DOHH2 (cell line): ENCODE results near the gene MAN1B1.

Experiments used
- H3F3A ChIP-seq: fragments of 200-600 bp; sonication (generic), shearing (Covaris generic); 2 replicates; pipeline ENCODE4 v1.6.0; 2016; ENCODE audit warnings: antibody characterized with exemption, mild to moderate bottlenecking; ENCODE audit not compliant: control insufficient read depth, insufficient read depth
- H3K27ac ChIP-seq: fragments of 200-600 bp; sonication (generic); 2 replicates; pipeline ENCODE4 v1.5.1; 2014; ENCODE audit warnings: low read depth, mild to moderate bottlenecking, low read length, moderate library complexity
- H3K27me3 ChIP-seq: fragments of 200-600 bp; sonication (generic); 2 replicates; pipeline ENCODE4 v1.6.1; 2014; ENCODE audit warnings: mild to moderate bottlenecking, low read length, mixed read lengths; ENCODE audit not compliant: control insufficient read depth
- H3K36me3 ChIP-seq: fragments of 200-600 bp; sonication (generic); 2 replicates; pipeline ENCODE4 v1.6.1; 2014; ENCODE audit warnings: mild to moderate bottlenecking, low read length, moderate library complexity, mixed read lengths; ENCODE audit not compliant: control insufficient read depth
- H3K4me1 ChIP-seq: fragments of 200-600 bp; sonication (generic); 2 replicates; pipeline ENCODE4 v1.6.1; 2014; ENCODE audit warnings: mild to moderate bottlenecking, low read length, mixed read lengths; ENCODE audit not compliant: control insufficient read depth
- H3K4me2 ChIP-seq: fragments of 200-600 bp; sonication (generic); 2 replicates; pipeline ENCODE4 v1.6.0; 2014; ENCODE audit warnings: mild to moderate bottlenecking, low read length, moderate library complexity
- H3K4me3 ChIP-seq: fragments of 200-600 bp; sonication (generic); 2 replicates; pipeline ENCODE4 v1.5.1; 2014; ENCODE audit warnings: mild to moderate bottlenecking, low read length, mixed read lengths
- H3K79me2 ChIP-seq: fragments of 200-600 bp; sonication (generic); 2 replicates; pipeline ENCODE4 v1.6.1; 2014; ENCODE audit warnings: mild to moderate bottlenecking, low read length, mixed read lengths; ENCODE audit not compliant: control insufficient read depth
- H3K9me2 ChIP-seq: fragments of 200-600 bp; sonication (generic); replicated peaks from 2 replicates; pipeline ENCODE4 v1.6.1; 2014; ENCODE audit warnings: mild to moderate bottlenecking, low read length, mixed read lengths; ENCODE audit not compliant: control insufficient read depth
- H3K9me3 ChIP-seq: fragments of 200-600 bp; sonication (generic); 2 replicates; pipeline ENCODE4 v1.6.1; 2014; ENCODE audit warnings: antibody characterized with exemption, low read length, mixed read lengths; ENCODE audit not compliant: control insufficient read depth, insufficient read depth
- H4K20me1 ChIP-seq: fragments of 200-600 bp; sonication (generic); 2 replicates; pipeline ENCODE4 v1.6.0; 2014; ENCODE audit warnings: low read depth, mild to moderate bottlenecking, antibody characterized with exemption, low read length, moderate library complexity; ENCODE audit not compliant: control insufficient read depth, insufficient read depth
- EZH2phosphoT487 ChIP-seq: fragments of 200-600 bp; sonication (generic); IDR thresholded peaks from 2 replicates; pipeline ENCODE4 v1.6.1; 2017; ENCODE audit warnings: borderline replicate concordance, mild to moderate bottlenecking, antibody characterized with exemption, low read length, moderate library complexity, mixed read lengths
- TF ChIP-seq, protein P1 (sequence below): fragments of 200-600 bp; sonication (generic); IDR thresholded peaks from one replicate; pipeline ENCODE4 v1.5.1; 2014; ENCODE audit warnings: antibody characterized with exemption, mild to moderate bottlenecking, low read depth, low read length; ENCODE audit not compliant: poor library complexity, severe bottlenecking

MAN1B1 gene

DNA sequence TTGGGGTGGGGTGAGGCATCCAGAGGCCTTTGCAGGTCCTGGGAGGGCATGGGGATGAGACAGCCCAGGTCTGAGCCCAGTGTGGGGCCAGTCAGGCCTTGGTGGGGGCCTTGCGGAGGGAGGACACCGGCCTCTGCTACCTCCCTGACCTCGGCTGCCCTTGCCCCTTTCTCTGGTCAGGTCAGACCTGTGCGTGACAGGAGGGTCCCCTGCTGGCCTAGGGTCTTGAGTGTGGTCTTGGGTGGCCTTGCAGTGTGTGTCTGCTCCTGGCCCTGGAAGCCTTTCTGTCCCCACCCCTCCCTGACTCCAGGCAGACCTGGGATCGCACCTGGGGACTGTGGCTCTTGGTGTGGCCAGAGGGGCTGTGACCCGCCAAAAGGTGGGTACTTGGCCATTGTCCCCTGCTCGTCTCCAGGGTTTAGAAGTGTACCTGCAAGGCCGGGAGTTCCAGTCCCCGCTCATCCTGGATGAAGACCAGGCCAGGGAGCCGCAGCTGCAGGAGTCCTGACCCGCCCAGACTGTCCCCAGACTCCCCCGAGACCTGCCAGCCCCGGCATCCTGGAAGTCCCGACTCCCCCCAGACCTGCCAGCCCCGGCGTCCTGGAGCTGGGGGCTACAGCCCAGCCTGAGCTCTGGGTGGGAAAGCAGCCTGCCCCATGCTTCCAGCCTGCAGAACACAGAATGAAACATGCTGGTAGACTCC lies 4.4 kb upstream of the MAN1B1 start:
- Histone ChIP-seq H3K4me3 (no peak overlapping the region), H4K20me1 (0 out of 2 replicates have a peak, but pooled peaks cover 10% of the 10 kb centered on the region), H3K4me2 (no peak overlapping the region), H3K79me2 (peaks cover 18% of the 10 kb centered on the region), H3K27ac (no peak overlapping the region), H3K36me3 (peaks cover 42% of the 10 kb centered on the region), H3K27me3 (no peaks in the 10 kb centered on the region), H3K4me1 (peaks cover 20% of the 10 kb centered on the region), H3K9me3 (no peaks in the 10 kb centered on the region), H3K9me2 (no peaks in the 10 kb centered on the region), H3F3A (no peaks in the 10 kb centered on the region)
- TF ChIP-seq EZH2phosphoT487: no peak
- TF ChIP-seq, protein P1, sequence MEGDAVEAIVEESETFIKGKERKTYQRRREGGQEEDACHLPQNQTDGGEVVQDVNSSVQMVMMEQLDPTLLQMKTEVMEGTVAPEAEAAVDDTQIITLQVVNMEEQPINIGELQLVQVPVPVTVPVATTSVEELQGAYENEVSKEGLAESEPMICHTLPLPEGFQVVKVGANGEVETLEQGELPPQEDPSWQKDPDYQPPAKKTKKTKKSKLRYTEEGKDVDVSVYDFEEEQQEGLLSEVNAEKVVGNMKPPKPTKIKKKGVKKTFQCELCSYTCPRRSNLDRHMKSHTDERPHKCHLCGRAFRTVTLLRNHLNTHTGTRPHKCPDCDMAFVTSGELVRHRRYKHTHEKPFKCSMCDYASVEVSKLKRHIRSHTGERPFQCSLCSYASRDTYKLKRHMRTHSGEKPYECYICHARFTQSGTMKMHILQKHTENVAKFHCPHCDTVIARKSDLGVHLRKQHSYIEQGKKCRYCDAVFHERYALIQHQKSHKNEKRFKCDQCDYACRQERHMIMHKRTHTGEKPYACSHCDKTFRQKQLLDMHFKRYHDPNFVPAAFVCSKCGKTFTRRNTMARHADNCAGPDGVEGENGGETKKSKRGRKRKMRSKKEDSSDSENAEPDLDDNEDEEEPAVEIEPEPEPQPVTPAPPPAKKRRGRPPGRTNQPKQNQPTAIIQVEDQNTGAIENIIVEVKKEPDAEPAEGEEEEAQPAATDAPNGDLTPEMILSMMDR: no peak

DNA sequence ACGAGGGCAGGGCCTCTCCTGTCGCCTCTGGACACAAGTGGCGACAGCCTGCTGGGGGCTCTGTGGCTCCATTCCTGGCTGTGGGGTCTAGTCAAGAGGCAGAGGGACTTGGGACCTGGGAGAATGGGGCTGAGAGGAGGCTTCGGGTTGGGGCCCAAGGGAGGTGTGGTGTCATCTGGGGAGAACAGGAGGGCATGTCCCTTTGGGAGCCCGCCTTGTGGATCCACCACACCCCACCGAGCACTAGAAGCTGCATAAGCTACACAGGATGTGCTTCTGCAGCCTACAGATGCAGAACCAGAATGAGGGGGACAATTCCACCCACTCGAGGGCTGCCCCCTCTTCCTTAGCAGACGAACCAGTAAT lies 3.9 kb upstream of the MAN1B1 start:
- peaks cover 24% of the 10 kb centered on the region for H3K4me1 ChIP-seq
- TF ChIP-seq, protein P1: no peak
- no peak for TF ChIP-seq EZH2phosphoT487
- H3K9me2 ChIP-seq: no peaks in the 10 kb centered on the region
- H3K4me2 ChIP-seq: no peak overlapping the region
- no peaks in the 10 kb centered on the region for H3K27me3 ChIP-seq
- no peaks in the 10 kb centered on the region for H3K9me3 ChIP-seq
- no peak overlapping the region for H3K27ac ChIP-seq
- H3K79me2 ChIP-seq: peaks cover 22% of the 10 kb centered on the region
- peaks cover 42% of the 10 kb centered on the region for H3K36me3 ChIP-seq
- peaks cover 3% of the 10 kb centered on the region; the same call in 1 of the 2 replicates for H3F3A ChIP-seq
- H4K20me1 ChIP-seq: 0 out of 2 replicates have a peak, but pooled peaks cover 10% of the 10 kb centered on the region
- no peak overlapping the region for H3K4me3 ChIP-seq

DNA sequence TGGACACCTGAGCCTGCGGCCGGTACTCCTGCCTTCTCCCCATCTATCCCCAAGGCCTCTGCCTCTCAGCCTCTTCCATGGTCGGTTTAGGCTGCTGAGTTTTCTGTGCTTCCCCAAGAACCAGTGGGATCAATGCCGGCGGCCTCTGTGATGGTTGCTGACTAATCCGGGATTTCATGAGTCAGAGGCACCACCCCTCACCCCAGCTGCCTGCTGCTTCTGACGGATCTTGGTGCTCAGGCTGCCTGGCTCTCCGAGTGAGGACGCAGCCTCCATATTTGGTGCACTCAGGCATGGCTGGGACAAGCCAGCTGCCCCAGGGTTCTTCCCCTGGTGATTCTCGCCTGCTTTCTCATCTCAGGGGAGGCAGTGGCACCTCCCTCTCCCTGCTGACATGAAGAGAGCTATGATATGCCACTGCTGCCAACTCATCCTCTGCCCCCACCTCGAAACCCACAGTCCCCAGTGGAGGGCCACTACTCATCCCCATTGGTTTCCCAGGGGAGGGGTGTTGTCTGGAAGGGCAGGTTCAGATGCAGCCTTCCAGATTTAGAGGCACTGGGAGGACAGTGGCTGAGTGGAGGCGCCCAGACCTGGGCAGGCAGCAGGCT lies 3.3 kb upstream of the MAN1B1 start:
- H4K20me1 ChIP-seq: 0 out of 2 replicates have a peak, but pooled peaks cover 9% of the 10 kb centered on the region
- TF ChIP-seq, protein P1: no peak
- TF ChIP-seq EZH2phosphoT487: no peak
- H3K27me3 ChIP-seq: no peaks in the 10 kb centered on the region
- no peak overlapping the region for H3K4me3 ChIP-seq
- peaks cover 43% of the 10 kb centered on the region for H3K36me3 ChIP-seq
- no peak overlapping the region for H3K4me2 ChIP-seq
- H3K27ac ChIP-seq: no peak overlapping the region
- peaks cover 17% of the 10 kb centered on the region for H3K79me2 ChIP-seq
- H3K9me3 ChIP-seq: no peaks in the 10 kb centered on the region
- H3K4me1 ChIP-seq: peaks cover 23% of the 10 kb centered on the region
- H3F3A ChIP-seq: peaks cover 3% of the 10 kb centered on the region; the same call in 1 of the 2 replicates
- H3K9me2 ChIP-seq: no peaks in the 10 kb centered on the region
